ENCODE results near the gene LSAMP. TPM values are rescaled to one million over a fixed set of nuclear protein-coding genes. Genes with fewer than 3 reads are reported as not detected.

The LSAMP gene
- polyA plus RNA-seq, 1 of the 3 experiments (the other 2 are of a cell fraction), result 6.6 TPM

DNA sequence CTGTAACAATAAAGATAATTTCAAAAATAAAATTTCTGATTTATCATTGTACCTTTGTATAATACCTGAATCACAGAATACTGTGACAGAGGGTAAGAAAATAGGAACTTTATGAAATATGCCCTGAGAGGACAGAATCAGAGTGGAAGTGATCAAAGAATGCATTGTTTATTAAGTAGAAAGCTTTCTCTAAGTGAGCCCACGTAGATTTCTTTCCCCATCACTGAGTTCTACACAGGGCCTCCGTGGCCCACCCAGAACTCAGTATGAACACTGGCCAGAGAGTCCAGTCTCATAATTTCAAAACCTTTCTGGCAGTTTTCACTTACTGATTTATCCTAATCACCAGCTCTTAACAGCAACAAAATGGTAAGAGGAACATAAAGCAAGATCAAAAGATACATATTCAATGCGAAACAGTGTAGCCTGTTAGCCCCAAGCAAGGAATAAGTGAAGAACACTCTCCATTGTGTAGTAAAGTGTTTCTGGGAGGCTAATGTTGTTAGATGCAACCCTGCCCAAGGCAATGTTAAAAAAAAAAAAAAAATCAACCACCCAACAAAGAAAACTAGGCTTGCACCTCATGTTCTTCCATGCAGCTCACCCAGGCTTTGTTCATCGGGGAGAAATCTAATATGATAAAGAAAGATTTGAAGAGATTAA, 341.3 kb downstream of the LSAMP start (continued):
- TF ChIP-seq FOXJ3 (CRISPR knock-in tag; IDR thresholded peaks at IDR 0.05) (peak; percentile 67), MEF2A (IDR thresholded peaks at IDR 0.05; ENCODE audit: borderline replicate concordance, low read depth) (no peak), GATA2 (CRISPR knock-in tag; IDR thresholded peaks at IDR 0.05) (peak; percentile 92)
- TF ChIP-seq, protein P1, sequence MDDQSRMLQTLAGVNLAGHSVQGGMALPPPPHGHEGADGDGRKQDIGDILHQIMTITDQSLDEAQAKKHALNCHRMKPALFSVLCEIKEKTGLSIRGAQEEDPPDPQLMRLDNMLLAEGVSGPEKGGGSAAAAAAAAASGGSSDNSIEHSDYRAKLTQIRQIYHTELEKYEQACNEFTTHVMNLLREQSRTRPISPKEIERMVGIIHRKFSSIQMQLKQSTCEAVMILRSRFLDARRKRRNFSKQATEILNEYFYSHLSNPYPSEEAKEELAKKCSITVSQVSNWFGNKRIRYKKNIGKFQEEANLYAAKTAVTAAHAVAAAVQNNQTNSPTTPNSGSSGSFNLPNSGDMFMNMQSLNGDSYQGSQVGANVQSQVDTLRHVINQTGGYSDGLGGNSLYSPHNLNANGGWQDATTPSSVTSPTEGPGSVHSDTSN (IDR thresholded peaks at IDR 0.05), result no peak

- H3K36me3 ChIP-seq (replicated peaks in 1 of 2; ENCODE audit: control insufficient read depth in 1 of 2, insufficient read depth in 2 of 2, low read length in 1 of 2), result no peaks in the 10 kb centered on the region
- CTCF ChIA-PET, result no interaction called here
- H3K79me2 ChIP-seq (ENCODE audit: insufficient read depth), result no peaks in the 10 kb centered on the region
- no peaks in the 10 kb centered on the region for H3K9me3 ChIP-seq
- POLR2A ChIA-PET, result no interaction called here
- TF ChIP-seq CTCF (IDR thresholded peaks at IDR 0.05) (peak; percentile 27; the same call in 1 of the 2 replicates), SMC3 (IDR thresholded peaks at IDR 0.05; ENCODE audit: low read depth, low read length) (peak; percentile 12; the same call in 1 of the 2 replicates), RAD21 (IDR thresholded peaks at IDR 0.05; ENCODE audit: low read length) (peak; percentile 48), EZH2phosphoT487 (IDR thresholded peaks at IDR 0.05; ENCODE audit: borderline replicate concordance, low read depth) (no peak), RCOR1 (IDR thresholded peaks at IDR 0.05; ENCODE audit: low read length) (no peak), POLR2AphosphoS5 (IDR thresholded peaks at IDR 0.05; ENCODE audit: low read depth, low read length) (no peak)
- TF ChIP-seq, protein P2, sequence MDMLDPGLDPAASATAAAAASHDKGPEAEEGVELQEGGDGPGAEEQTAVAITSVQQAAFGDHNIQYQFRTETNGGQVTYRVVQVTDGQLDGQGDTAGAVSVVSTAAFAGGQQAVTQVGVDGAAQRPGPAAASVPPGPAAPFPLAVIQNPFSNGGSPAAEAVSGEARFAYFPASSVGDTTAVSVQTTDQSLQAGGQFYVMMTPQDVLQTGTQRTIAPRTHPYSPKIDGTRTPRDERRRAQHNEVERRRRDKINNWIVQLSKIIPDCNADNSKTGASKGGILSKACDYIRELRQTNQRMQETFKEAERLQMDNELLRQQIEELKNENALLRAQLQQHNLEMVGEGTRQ (IDR thresholded peaks at IDR 0.05; ENCODE audit: borderline replicate concordance, low read depth, low read length), result no peak
- H4K20me1 ChIP-seq (ENCODE audit: insufficient read depth), result no peaks in the 10 kb centered on the region
- no peak for DNase-seq
- H3K27me3 ChIP-seq (ENCODE audit: insufficient read depth), result no peaks in the 10 kb centered on the region
- no peaks in the 10 kb centered on the region for H3F3A ChIP-seq (replicated peaks; ENCODE audit: insufficient read depth)
- H3K9ac ChIP-seq, result no peak overlapping the region
- no peaks in the 10 kb centered on the region for H3K9me2 ChIP-seq
- H3K4me3 ChIP-seq (ENCODE audit: low read depth in 2 of 2, low read length in 1 of 2), result no peak overlapping the region
- H3K27ac ChIP-seq (ENCODE audit: low read depth in 2 of 2, low read length in 1 of 2), result no peak overlapping the region
- H2AFZ ChIP-seq (ENCODE audit: low read depth), result no peak overlapping the region
- peaks cover 8 to 11% of the 10 kb centered on the region in 2 experiments; a peak in 3 of 4 replicates for H3K4me1 ChIP-seq (ENCODE audit: control insufficient read depth in 1 of 2, insufficient read depth in 2 of 2, low read depth in 1 of 2, low read length in 1 of 2)
- H3K4me2 ChIP-seq, result no peak overlapping the region
Observed at GRCh38 chr3:116102037-116102436, 343.2 kb downstream of the LSAMP start.

Data from SK-N-SH (cell line).